Peyer's patch (tissue), 4 donors: ENCODE measurements around the gene LRPPRC. TPM values are rescaled to one million over a fixed set of nuclear protein-coding genes. Genes with fewer than 3 reads are reported as not detected.

Source experiments
- DNase-seq, 3 donors: peaks; one replicate each; pipeline ENCODE4 v3.0.0-alpha.2; 2017 to 2019
- H3K27ac ChIP-seq, 4 donors: fragments of 200-600 bp; sonication (generic); one replicate each; pipeline ENCODE4 v1.5.1; 2016 to 2019
- H3K27me3 ChIP-seq, 2 donors: fragments of 200-600 bp; sonication (generic); one replicate each; pipeline ENCODE4 v1.5.1; 2019
- H3K36me3 ChIP-seq, 3 donors: fragments of 200-600 bp; sonication (generic); one replicate each; pipeline ENCODE4 v1.5.1; 2016 to 2019
- H3K4me1 ChIP-seq, 4 donors: fragments of 200-600 bp; sonication (generic); one replicate each; pipeline ENCODE4 v1.5.1; 2016 to 2019
- H3K4me3 ChIP-seq, 4 donors: fragments of 200-600 bp; sonication (generic); 1 replicate in 3 of 4; 2 replicates in 1 of 4; pipeline ENCODE4 v1.5.1; 2016 to 2019; ENCODE audit warnings: mild to moderate bottlenecking in 1 of 4
- H3K9me3 ChIP-seq, 4 donors: fragments of 200-600 bp; sonication (generic); one replicate each; pipeline ENCODE4 v1.5.1; 2016 to 2019; ENCODE audit warnings: mild to moderate bottlenecking in 1 of 4
- POLR2A ChIP-seq, 2 donors: fragments of 450-650 bp; IDR thresholded peaks; one replicate each; pipeline ENCODE4 v1.5.1; 2017; ENCODE audit warnings: antibody characterized with exemption in 2 of 2, mild to moderate bottlenecking in 2 of 2, moderate library complexity in 2 of 2
- small RNA-seq, 2 donors: library from RNA; depleted of rRNA; stranded (forward); fragments of <200 nt; gene quantifications; one replicate each; pipeline ENCODE3, GENCODE V24; 2016
- total RNA-seq, 4 donors: library from RNA; depleted of rRNA; stranded (reverse); fragments of >200 nt; gene quantifications; one replicate each; pipeline ENCODE4 v1.1.0, GENCODE V29; 2016
- TF ChIP-seq, protein P1 (sequence below), 6 experiments: fragments of 450-650 bp in 4 of 6; fragments of 200-600 bp in 2 of 6; sonication (generic) in 1 of 6; IDR thresholded peaks; one replicate each; pipeline ENCODE4 v1.5.1; 2017 to 2019; ENCODE audit warnings: antibody characterized with exemption in 6 of 6, mild to moderate bottlenecking in 3 of 6, moderate library complexity in 1 of 6

Gene LRPPRC
- total RNA-seq, 4 donors from 2014 or later, result 45.7 to 70.1 (median 53.3) TPM

GRCh38 chr2:43838560-43839267 is 157.1 kb downstream of the LRPPRC start, which contains the start of the genes ABCG5 and ABCG8:
Gene ABCG5, minus strand, starts transcription at chr2:43838839. Its CDS starts 160 bp downstream, at chr2:43838679.
Gene ABCG8, plus strand, starts transcription at chr2:43838971. Its CDS starts 83 bp downstream, at chr2:43839054.
- no peaks in the 10 kb centered on the region for H3K9me3 ChIP-seq
- no peak within 1 kb of the TSS for H3K4me3 ChIP-seq
- H3K4me1 ChIP-seq, result no peaks in the 10 kb centered on the region
- DNase-seq, result no peak
- H3K36me3 ChIP-seq, result no peaks in the 10 kb centered on the region
- H3K27ac ChIP-seq, result no peak within 1 kb of the TSS
- H3K27me3 ChIP-seq, result no peaks in the 10 kb centered on the region
- TF ChIP-seq, protein P1, sequence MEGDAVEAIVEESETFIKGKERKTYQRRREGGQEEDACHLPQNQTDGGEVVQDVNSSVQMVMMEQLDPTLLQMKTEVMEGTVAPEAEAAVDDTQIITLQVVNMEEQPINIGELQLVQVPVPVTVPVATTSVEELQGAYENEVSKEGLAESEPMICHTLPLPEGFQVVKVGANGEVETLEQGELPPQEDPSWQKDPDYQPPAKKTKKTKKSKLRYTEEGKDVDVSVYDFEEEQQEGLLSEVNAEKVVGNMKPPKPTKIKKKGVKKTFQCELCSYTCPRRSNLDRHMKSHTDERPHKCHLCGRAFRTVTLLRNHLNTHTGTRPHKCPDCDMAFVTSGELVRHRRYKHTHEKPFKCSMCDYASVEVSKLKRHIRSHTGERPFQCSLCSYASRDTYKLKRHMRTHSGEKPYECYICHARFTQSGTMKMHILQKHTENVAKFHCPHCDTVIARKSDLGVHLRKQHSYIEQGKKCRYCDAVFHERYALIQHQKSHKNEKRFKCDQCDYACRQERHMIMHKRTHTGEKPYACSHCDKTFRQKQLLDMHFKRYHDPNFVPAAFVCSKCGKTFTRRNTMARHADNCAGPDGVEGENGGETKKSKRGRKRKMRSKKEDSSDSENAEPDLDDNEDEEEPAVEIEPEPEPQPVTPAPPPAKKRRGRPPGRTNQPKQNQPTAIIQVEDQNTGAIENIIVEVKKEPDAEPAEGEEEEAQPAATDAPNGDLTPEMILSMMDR (IDR thresholded peaks at IDR 0.05), result no peak
- TF ChIP-seq POLR2A (IDR thresholded peaks at IDR 0.05), result no peak

GRCh38 chr2:43837831-43838559 is 157.8 kb downstream of the LRPPRC start:
- no peaks in the 10 kb centered on the region for H3K4me1 ChIP-seq
- H3K27ac ChIP-seq, result no peak overlapping the region
- H3K36me3 ChIP-seq, result no peaks in the 10 kb centered on the region
- TF ChIP-seq, protein P1 (IDR thresholded peaks at IDR 0.05), result no peak
- no peak for TF ChIP-seq POLR2A (IDR thresholded peaks at IDR 0.05)
- H3K27me3 ChIP-seq, result no peaks in the 10 kb centered on the region
- H3K9me3 ChIP-seq, result no peaks in the 10 kb centered on the region
- no peak for DNase-seq
- no peak overlapping the region for H3K4me3 ChIP-seq

DNA sequence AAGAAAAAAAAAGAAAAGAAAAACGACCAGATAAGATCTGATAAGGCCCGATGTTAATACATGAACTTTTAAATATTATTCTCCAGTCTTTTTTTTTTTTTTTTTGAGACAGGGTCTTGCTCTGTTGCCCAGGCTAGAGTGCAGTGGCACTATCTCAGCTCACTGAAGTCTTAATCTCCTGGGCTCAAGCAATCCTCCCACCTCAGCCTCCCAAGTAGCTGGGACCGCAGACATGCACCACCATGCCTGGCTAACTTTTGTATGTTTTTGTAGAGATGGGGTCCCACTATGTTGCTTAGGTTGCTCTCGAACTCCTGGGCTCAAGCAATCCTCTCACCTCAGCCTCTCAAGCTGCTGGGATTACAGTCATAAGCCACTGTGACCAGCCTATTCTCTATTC is 158.8 kb downstream of the LRPPRC start:
- Histone ChIP-seq H3K4me3 (no peak overlapping the region), H3K4me1 (no peaks in the 10 kb centered on the region), H3K9me3 (no peaks in the 10 kb centered on the region), H3K36me3 (no peaks in the 10 kb centered on the region), H3K27ac (no peak overlapping the region), H3K27me3 (no peaks in the 10 kb centered on the region)
- TF ChIP-seq, protein P1 (IDR thresholded peaks at IDR 0.05), result no peak
- TF ChIP-seq POLR2A (IDR thresholded peaks at IDR 0.05), result no peak
- DNase-seq, result no peak

Small RNA genes within 50 kb of the gene (small RNA-seq; reads per million reads assigned to genes)
- gene RN7SL455P (0 reads per million in 2 donors), gene RNU6-1048P (0 reads per million in 2 donors)

Other genes starting within 250 kb of the LRPPRC start
- gene DYNC2LI1, start 221.9 kb downstream of the LRPPRC start, total RNA-seq, result 10 to 100 TPM; 21.5 to 41.3 (median 27.9) TPM
- 1 to 10 TPM; 1.7 to 9.3 (median 5.3) TPM for gene ABCG5, start 157.2 kb downstream of the LRPPRC start, total RNA-seq
- gene ABCG8, start 157.0 kb downstream of the LRPPRC start, total RNA-seq, result 10 to 100 TPM in 3 of 4 donors, 1 to 10 TPM in 1; 3.3 to 31.5 (median 16.4) TPM
- gene PPM1B, start 172.9 kb upstream of the LRPPRC start, total RNA-seq, result 10 to 100 TPM; 43.7 to 79.2 (median 57.3) TPM